H1 (cell line): ENCODE results near the gene SEMA6A. TPM values are rescaled to one million over a fixed set of nuclear protein-coding genes. Genes with fewer than 3 reads are reported as not detected.

Source experiments
- BCL11A ChIP-seq, 2 experiments: IDR thresholded peaks; one replicate each; pipeline ENCODE4 v1.6.1; 2011; ENCODE audit warnings: low read depth in 2 of 2, low read length in 2 of 2, mild to moderate bottlenecking in 2 of 2
- CREB1 ChIP-seq: IDR thresholded peaks from 2 replicates; pipeline ENCODE4 v1.6.1; 2012; ENCODE audit warnings: inconsistent platforms
- E2F6 ChIP-seq: IDR thresholded peaks from 2 replicates; pipeline ENCODE4 v1.6.1; 2012; ENCODE audit warnings: inconsistent platforms
- EZH2 ChIP-seq: fragments of 200-600 bp; sonication (generic); IDR thresholded peaks from 2 replicates; pipeline ENCODE4 v1.7.1; 2012; ENCODE audit warnings: low read depth, mild to moderate bottlenecking, moderate library complexity, low read length, inconsistent platforms; ENCODE audit not compliant: severe bottlenecking
- HDAC6 ChIP-seq: IDR thresholded peaks from one replicate; pipeline ENCODE4 v1.7.1; 2012; ENCODE audit warnings: low read depth, mild to moderate bottlenecking, inconsistent platforms, low read length, moderate library complexity
- KDM1A ChIP-seq: fragments of 200-600, 300-600 bp; sonication (generic); IDR thresholded peaks from 2 replicates; pipeline ENCODE4 v1.7.1; 2016; ENCODE audit warnings: mild to moderate bottlenecking, low read length, borderline replicate concordance
- SAP30 ChIP-seq: fragments of 300-600 bp; sonication (generic); IDR thresholded peaks from 2 replicates; pipeline ENCODE4 v1.7.1; 2012; ENCODE audit warnings: low read length, moderate library complexity, mild to moderate bottlenecking, inconsistent platforms; ENCODE audit not compliant: insufficient read depth, insufficient replicate concordance
- SIN3A ChIP-seq, 2 experiments: IDR thresholded peaks in 1 of 2; conservative IDR thresholded peaks in 1 of 2; 2 replicates each; pipeline ENCODE4 v1.6.1; 2011 to 2012; ENCODE audit warnings: low read length in 2 of 2, improper control_type of control experiment in 1 of 2, low read depth in 1 of 2, mild to moderate bottlenecking in 1 of 2
- SP4 ChIP-seq: IDR thresholded peaks from 2 replicates; pipeline ENCODE4 v1.6.1; 2012; ENCODE audit warnings: low read length, inconsistent platforms
- polyA plus RNA-seq, 7 experiments: library from polyadenylated mRNA; depleted of rRNA in 3 of 7; stranded (reverse) in 5 of 7; unstranded in 2 of 7; fragments of >200 nt in 5 of 7; fragments of 200-250 nt in 2 of 7; gene quantifications; 1 replicate in 5 of 7; 2 replicates in 1 of 7; 4 replicates in 1 of 7; pipeline versions ENCODE4 v1.2.1 to v1.2.3, GENCODE V29; 2011 to 2013; ENCODE audit warnings: missing spikeins in 2 of 7, mixed read lengths in 2 of 7
- total RNA-seq: library from RNA; stranded (reverse); fragmentation: NEBNext Ultra II Directional; extraction: Animal tissue kit (Norgen Biotek cat#: 25700); gene quantifications from 2 replicates; pipeline ENCODE4 v1.2.1, GENCODE V29; 2021

The SEMA6A gene
- total and polyA plus RNA-seq, 2 of the 8 experiments (the other 6 are each of a cell fraction or from before 2014, with no cell fraction given), result 78.3 to 277 TPM

DNA sequence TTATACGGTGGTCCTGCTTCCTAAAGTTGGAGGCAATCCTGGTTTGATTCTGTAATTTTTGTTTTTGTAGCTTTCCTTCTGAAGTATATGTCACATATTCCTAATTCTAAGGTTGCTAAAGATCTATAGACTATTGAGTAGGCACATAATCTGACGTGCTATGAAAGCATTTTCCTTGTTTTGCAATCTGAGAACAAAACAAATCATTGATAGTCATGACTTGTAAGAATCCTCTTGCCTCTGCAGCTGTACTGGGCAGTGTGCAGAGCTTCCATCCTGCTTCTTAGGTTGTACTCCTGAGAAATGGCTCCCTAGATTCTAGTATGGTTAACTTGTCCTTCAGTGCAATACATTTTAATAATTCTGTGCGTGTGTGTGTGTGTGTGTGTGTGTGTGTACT is 35.4 kb downstream of the SEMA6A start (continued):
- TF ChIP-seq BCL11A (IDR thresholded peaks at IDR 0.05; ENCODE audit: low read depth in 2 of 2, low read length in 2 of 2) (no peak), SAP30 (no peak), EZH2 (no peak), E2F6 (no peak), SIN3A (conservative IDR thresholded peaks at IDR 0.05 in 1 of 2, IDR thresholded peaks at IDR 0.05 in 1 of 2; ENCODE audit: low read depth in 1 of 2, low read length in 2 of 2) (no peak), SP4 (no peak), HDAC6 (no peak), CREB1 (no peak), KDM1A (no peak)
- TF ChIP-seq, all 59 proteins: peak for 0
